Fibroblast of lung (primary cell): ENCODE data around the gene REV1. TPM values are rescaled to one million over a fixed set of nuclear protein-coding genes. Genes with fewer than 3 reads are reported as not detected.
"Not testable (repeated sequence)": the region's sequence is repeated elsewhere in the genome, so short reads cannot be mapped to it uniquely, and the experiment has no call there.

Experiments used
- DNase-seq, 2 donors: peaks; one replicate each; pipeline versions ENCODE4 v3.0.0 to v3.0.0-alpha.2; 2010; ENCODE audit warnings: low read depth in 2 of 2
- H2AFZ ChIP-seq: 2 replicates; pipeline ENCODE4 v1.5.1; 2012; ENCODE audit warnings: low read length, control low read depth, inconsistent platforms
- H3K27ac ChIP-seq: 2 replicates; pipeline ENCODE4 v1.5.1; 2011; ENCODE audit warnings: low read length, control low read depth; ENCODE audit not compliant: insufficient read depth
- H3K27me3 ChIP-seq: 2 replicates; pipeline ENCODE4 v1.5.1; 2011; ENCODE audit warnings: mild to moderate bottlenecking, low read length; ENCODE audit not compliant: control insufficient read depth, insufficient read depth
- H3K36me3 ChIP-seq: 2 replicates; pipeline ENCODE4 v1.5.1; 2011; ENCODE audit warnings: low read length; ENCODE audit not compliant: control insufficient read depth, insufficient read depth
- H3K4me1 ChIP-seq: 2 replicates; pipeline ENCODE4 v1.5.1; 2011; ENCODE audit warnings: low read length; ENCODE audit not compliant: control insufficient read depth, insufficient read depth; ENCODE audit errors: extremely low read depth
- H3K4me2 ChIP-seq: 2 replicates; pipeline ENCODE4 v1.5.1; 2011; ENCODE audit warnings: low read length, control low read depth; ENCODE audit not compliant: insufficient read depth; ENCODE audit errors: extremely low read depth
- H3K4me3 ChIP-seq, 4 experiments: fragments of 200-600 bp in 1 of 4; sonication (generic) in 1 of 4; replicated peaks in 1 of 4; 2 replicates each; pipeline ENCODE4 v1.5.1; 2011 to 2016; ENCODE audit warnings: low read length in 4 of 4, low read depth in 3 of 4, mild to moderate bottlenecking in 3 of 4, control low read depth in 2 of 4, inconsistent platforms in 1 of 4, mixed read lengths in 1 of 4; ENCODE audit not compliant: insufficient read depth in 1 of 4; ENCODE audit errors: control extremely low read depth in 1 of 4
- H3K79me2 ChIP-seq: 2 replicates; pipeline ENCODE4 v1.5.1; 2012; ENCODE audit warnings: mild to moderate bottlenecking, low read length, inconsistent platforms; ENCODE audit not compliant: control insufficient read depth, insufficient read depth
- H3K9ac ChIP-seq: 2 replicates; pipeline ENCODE4 v1.5.1; 2011; ENCODE audit warnings: mild to moderate bottlenecking, low read length, control low read depth; ENCODE audit not compliant: insufficient read depth
- H3K9me3 ChIP-seq: 2 replicates; pipeline ENCODE4 v1.5.1; 2012; ENCODE audit warnings: low read depth, low read length; ENCODE audit not compliant: control insufficient read depth, insufficient read depth
- H4K20me1 ChIP-seq: 2 replicates; pipeline ENCODE4 v1.5.1; 2011; ENCODE audit warnings: low read length; ENCODE audit not compliant: control insufficient read depth, insufficient read depth; ENCODE audit errors: extremely low read depth
- CTCF ChIP-seq, 2 donors: IDR thresholded peaks in 1 of 2; conservative IDR thresholded peaks in 1 of 2; 1 replicate in 1 of 2; 2 replicates in 1 of 2; pipeline ENCODE4 v1.5.1; 2011 to 2012; ENCODE audit warnings: low read length in 2 of 2, control low read depth in 1 of 2, inconsistent platforms in 1 of 2, low read depth in 1 of 2, mild to moderate bottlenecking in 1 of 2
- EZH2 ChIP-seq: IDR thresholded peaks from 2 replicates; pipeline ENCODE4 v1.5.1; 2012; ENCODE audit warnings: low read length, control low read depth, mild to moderate bottlenecking; ENCODE audit errors: missing control alignments
- polyA plus RNA-seq, 2 donors: library from polyadenylated mRNA; depleted of rRNA in 1 of 2; stranded (reverse) in 1 of 2; unstranded in 1 of 2; fragments of >200 nt; gene quantifications; 2 replicates each; pipeline ENCODE4 v1.2.1, GENCODE V29; 2011 to 2012; ENCODE audit warnings: missing spikeins in 1 of 2
- total RNA-seq: library from RNA; depleted of rRNA; stranded (reverse); fragments of >200 nt; gene quantifications from 2 replicates; pipeline ENCODE4 v1.2.1, GENCODE V29; 2014

REV1 gene
- total and polyA plus RNA-seq, 2 donors (not counting 1 experiment from before 2014, with no cell fraction given) = 19.3 to 39.3 TPM

GRCh38 chr2:99476629-99477028, 13.2 kb downstream of the REV1 start:
- no peaks in the 10 kb centered on the region for H3K27me3 ChIP-seq

GRCh38 chr2:99475095-99475494, 14.7 kb downstream of the REV1 start:
- H3K9ac ChIP-seq = not testable (repeated sequence)

More at GRCh38 chr2:99476629-99477028, 13.2 kb downstream of the REV1 start:
- TF ChIP-seq CTCF (conservative IDR thresholded peaks at IDR 0.05 in 1 of 2, IDR thresholded peaks at IDR 0.05 in 1 of 2; ENCODE audit: low read depth in 1 of 2, low read length in 2 of 2) = no peak
- TF ChIP-seq EZH2 = no peak
- H3K4me1 ChIP-seq = peaks cover 5% of the 10 kb centered on the region
- no peaks in the 10 kb centered on the region for H4K20me1 ChIP-seq
- H3K36me3 ChIP-seq = no peaks in the 10 kb centered on the region
- peaks cover 77% of the 10 kb centered on the region for H3K79me2 ChIP-seq
- no peak for DNase-seq
- no peak overlapping the region for H3K4me3 ChIP-seq
- no peaks in the 10 kb centered on the region for H3K9me3 ChIP-seq
- H3K9ac ChIP-seq = no peak overlapping the region
- H3K4me2 ChIP-seq = no peak overlapping the region
- no peak overlapping the region for H2AFZ ChIP-seq
- H3K27ac ChIP-seq = no peak overlapping the region

GRCh38 chr2:99473518-99474083, 16.2 kb downstream of the REV1 start:
- Histone ChIP-seq H4K20me1 (no peaks in the 10 kb centered on the region), H3K9ac (no peak overlapping the region), H3K79me2 (peaks cover 62% of the 10 kb centered on the region), H3K9me3 (no peaks in the 10 kb centered on the region), H3K27ac (no peak overlapping the region), H3K4me1 (peaks cover 5% of the 10 kb centered on the region), H2AFZ (no peak overlapping the region), H3K27me3 (no peaks in the 10 kb centered on the region), H3K4me3 (no peak overlapping the region), H3K36me3 (no peaks in the 10 kb centered on the region), H3K4me2 (no peak overlapping the region)
- TF ChIP-seq EZH2 (no peak), CTCF (conservative IDR thresholded peaks at IDR 0.05 in 1 of 2, IDR thresholded peaks at IDR 0.05 in 1 of 2; ENCODE audit: low read depth in 1 of 2, low read length in 2 of 2) (no peak)
- no peak for DNase-seq

More at GRCh38 chr2:99475095-99475494, 14.7 kb downstream of the REV1 start:
- not testable (repeated sequence) for H3K27me3 ChIP-seq, H3K36me3 ChIP-seq, H4K20me1 ChIP-seq, H3K4me1 ChIP-seq, H2AFZ ChIP-seq, H3K27ac ChIP-seq, H3K4me2 ChIP-seq, H3K9me3 ChIP-seq, H3K4me3 ChIP-seq
- peak in 1 of 2 donors; percentile 27 for DNase-seq
- H3K79me2 ChIP-seq = peaks cover 68% of the 10 kb centered on the region
